HEK293 (cell line): ENCODE results near the gene ALG8.

ENCODE experiments used
- CTCF ChIA-PET: fragments of 350-600 bp; formaldehyde crosslinking; extraction: SDS; loops from one replicate; lab custom pipeline; 2021; ENCODE audit warnings: antibody characterized with exemption; lab: Yijun Ruan, JAX
- POLR2A ChIA-PET: fragments of 300-600 bp; formaldehyde crosslinking; extraction: SDS; loops from one replicate; lab custom pipeline; 2020; ENCODE audit warnings: antibody characterized with exemption, inconsistent platforms; lab: Yijun Ruan, JAX
- H3K27ac ChIP-seq: fragments of 200-500 bp; sonication (Bioruptor generic); 2 replicates; pipeline ENCODE4 v1.5.1; 2014; ENCODE audit warnings: low read depth, low read length, control low read depth, inconsistent platforms; ENCODE audit errors: extremely low read depth
- H3K36me3 ChIP-seq, 2 experiments: fragments of 200-500 bp in 1 of 2; sonication (Bioruptor generic) in 1 of 2; 1 replicate in 1 of 2; 2 replicates in 1 of 2; pipeline ENCODE4 v1.5.1; 2014 to 2017; ENCODE audit warnings: inconsistent platforms in 2 of 2, low read length in 2 of 2; ENCODE audit not compliant: control insufficient read depth in 2 of 2, insufficient read depth in 1 of 2
- H3K4me1 ChIP-seq: fragments of 200-500 bp; sonication (Bioruptor generic); 2 replicates; pipeline ENCODE4 v1.5.1; 2014; ENCODE audit warnings: mild to moderate bottlenecking, low read length, inconsistent platforms; ENCODE audit not compliant: control insufficient read depth, insufficient read depth
- H3K4me3 ChIP-seq: 2 replicates; pipeline ENCODE4 v1.5.1; 2011; ENCODE audit warnings: low read depth, mild to moderate bottlenecking, control low read depth, low read length, moderate library complexity
- H3K9me3 ChIP-seq: fragments of 200-500 bp; sonication (Bioruptor generic); 2 replicates; pipeline ENCODE4 v1.5.1; 2014; ENCODE audit warnings: low read depth, low read length, inconsistent platforms; ENCODE audit not compliant: control insufficient read depth, insufficient read depth
- IKZF3 ChIP-seq: fragments of 450-650 bp; IDR thresholded peaks from 2 replicates; pipeline ENCODE4 v1.5.0; 2018; ENCODE audit warnings: missing biosample characterization, mild to moderate bottlenecking, missing genetic modification characterization, moderate library complexity
- KLF16 ChIP-seq: fragments of 450-650 bp; formaldehyde crosslinking; IDR thresholded peaks from 2 replicates; pipeline ENCODE4 v1.5.1; 2017; ENCODE audit warnings: missing biosample characterization, missing genetic modification characterization
- KLF7 ChIP-seq: fragments of 450-650 bp; formaldehyde crosslinking; IDR thresholded peaks from 2 replicates; pipeline ENCODE4 v1.5.1; 2016; ENCODE audit warnings: missing biosample characterization, missing genetic modification characterization, borderline replicate concordance
- RBAK ChIP-seq: fragments of 450-650 bp; formaldehyde crosslinking; IDR thresholded peaks from 2 replicates; pipeline ENCODE4 v1.5.1; 2016; ENCODE audit warnings: missing biosample characterization, missing genetic modification characterization
- SP3 ChIP-seq: fragments of 450-650 bp; formaldehyde crosslinking; IDR thresholded peaks from 2 replicates; pipeline ENCODE4 v1.5.1; 2016; ENCODE audit warnings: missing biosample characterization, missing genetic modification characterization
- ZFP3 ChIP-seq: fragments of 450-650 bp; formaldehyde crosslinking; IDR thresholded peaks from 2 replicates; pipeline ENCODE4 v1.5.1; 2016; ENCODE audit warnings: low read depth, missing biosample characterization, missing genetic modification characterization
- ZNF121 ChIP-seq: fragments of 450-650 bp; formaldehyde crosslinking; IDR thresholded peaks from 2 replicates; pipeline ENCODE4 v1.5.1; 2016; ENCODE audit warnings: missing biosample characterization, missing genetic modification characterization
- ZNF157 ChIP-seq: fragments of 450-650 bp; formaldehyde crosslinking; IDR thresholded peaks from 2 replicates; pipeline ENCODE4 v1.5.1; 2016; ENCODE audit warnings: missing biosample characterization, missing genetic modification characterization
- ZNF202 ChIP-seq: fragments of 450-650 bp; formaldehyde crosslinking; IDR thresholded peaks from 2 replicates; pipeline ENCODE4 v1.5.1; 2016; ENCODE audit warnings: missing biosample characterization, missing genetic modification characterization, borderline replicate concordance
- ZNF266 ChIP-seq: fragments of 450-650 bp; formaldehyde crosslinking; IDR thresholded peaks from 2 replicates; pipeline ENCODE4 v1.5.1; 2016; ENCODE audit warnings: missing biosample characterization, missing genetic modification characterization, low read depth
- ZNF324 ChIP-seq: fragments of 450-650 bp; formaldehyde crosslinking; IDR thresholded peaks from 2 replicates; pipeline ENCODE4 v1.5.1; 2016; ENCODE audit warnings: missing biosample characterization, missing genetic modification characterization
- ZNF350 ChIP-seq: fragments of 450-650 bp; formaldehyde crosslinking; IDR thresholded peaks from 2 replicates; pipeline ENCODE4 v1.5.0; 2017; ENCODE audit warnings: missing biosample characterization, mild to moderate bottlenecking, missing genetic modification characterization
- ZNF514 ChIP-seq: fragments of 450-650 bp; formaldehyde crosslinking; IDR thresholded peaks from 2 replicates; pipeline ENCODE4 v1.5.1; 2016; ENCODE audit warnings: missing biosample characterization, missing genetic modification characterization
- ZNF626 ChIP-seq: fragments of 450-650 bp; sonication (Bioruptor Pico); formaldehyde crosslinking; IDR thresholded peaks from 2 replicates; pipeline ENCODE4 v1.5.1; 2018; ENCODE audit warnings: missing biosample characterization, missing genetic modification characterization, inconsistent platforms
- ZNF654 ChIP-seq: fragments of 450-650 bp; formaldehyde crosslinking; IDR thresholded peaks from 2 replicates; pipeline ENCODE4 v1.5.1; 2016; ENCODE audit warnings: low read depth, missing biosample characterization, missing genetic modification characterization
- TF ChIP-seq, protein P1 (sequence below): fragments of 450-650 bp; formaldehyde crosslinking; IDR thresholded peaks from 2 replicates; pipeline ENCODE4 v1.5.1; 2016; ENCODE audit warnings: missing biosample characterization, missing genetic modification characterization
- TF ChIP-seq, protein P2 (sequence below): fragments of 450-650 bp; formaldehyde crosslinking; IDR thresholded peaks from 2 replicates; pipeline ENCODE4 v1.5.1; 2016; ENCODE audit warnings: missing biosample characterization, missing genetic modification characterization
- TF ChIP-seq, protein P3 (sequence below): fragments of 450-650 bp; formaldehyde crosslinking; IDR thresholded peaks from 2 replicates; pipeline ENCODE4 v1.5.1; 2016; ENCODE audit warnings: missing biosample characterization, missing genetic modification characterization
- TF ChIP-seq, protein P4 (sequence below): fragments of 450-650 bp; formaldehyde crosslinking; IDR thresholded peaks from 2 replicates; pipeline ENCODE4 v1.5.1; 2016; ENCODE audit warnings: missing biosample characterization, missing genetic modification characterization, low read depth

The ALG8 gene

DNA sequence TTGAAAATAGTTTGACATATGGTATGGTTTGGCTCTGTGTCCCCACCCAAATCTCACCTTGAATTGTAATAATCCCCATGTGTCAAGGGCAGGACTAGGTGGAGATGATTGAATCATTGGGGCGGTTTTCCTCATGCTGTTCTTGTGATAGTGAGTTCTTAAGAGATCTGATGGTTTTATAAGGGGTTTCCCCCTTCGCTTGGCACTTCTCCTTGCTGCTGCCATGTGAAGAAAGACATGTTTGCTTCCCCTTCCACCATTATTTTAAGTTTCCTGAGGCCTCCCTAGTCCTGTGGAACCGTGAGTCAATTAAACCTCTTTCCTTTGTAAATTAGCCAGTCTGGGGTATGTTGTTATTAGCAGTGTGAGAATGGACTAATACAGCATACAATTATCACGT, 41.3 kb upstream of the ALG8 start:
- no peaks in the 10 kb centered on the region for H3K4me1 ChIP-seq
- no peaks in the 10 kb centered on the region for H3K9me3 ChIP-seq
- POLR2A ChIA-PET = no interaction called here
- no peak overlapping the region for H3K4me3 ChIP-seq
- CTCF ChIA-PET = no interaction called here
- H3K36me3 ChIP-seq = no peaks in the 10 kb centered on the region
- H3K27ac ChIP-seq = no peak overlapping the region
- TF ChIP-seq ZNF626 (tag by site-specific recombination) (no peak), ZFP3 (tag by site-specific recombination) (no peak), ZNF157 (tag by site-specific recombination) (no peak), ZNF121 (tag by site-specific recombination) (no peak), ZNF202 (tag by site-specific recombination) (no peak), ZNF654 (tag by site-specific recombination) (no peak), ZNF266 (no peak), KLF16 (tag by site-specific recombination) (no peak), SP3 (tag by site-specific recombination) (no peak), ZNF324 (tag by site-specific recombination) (no peak), RBAK (tag by site-specific recombination) (no peak), ZNF514 (tag by site-specific recombination) (no peak)
- TF ChIP-seq, protein P1, sequence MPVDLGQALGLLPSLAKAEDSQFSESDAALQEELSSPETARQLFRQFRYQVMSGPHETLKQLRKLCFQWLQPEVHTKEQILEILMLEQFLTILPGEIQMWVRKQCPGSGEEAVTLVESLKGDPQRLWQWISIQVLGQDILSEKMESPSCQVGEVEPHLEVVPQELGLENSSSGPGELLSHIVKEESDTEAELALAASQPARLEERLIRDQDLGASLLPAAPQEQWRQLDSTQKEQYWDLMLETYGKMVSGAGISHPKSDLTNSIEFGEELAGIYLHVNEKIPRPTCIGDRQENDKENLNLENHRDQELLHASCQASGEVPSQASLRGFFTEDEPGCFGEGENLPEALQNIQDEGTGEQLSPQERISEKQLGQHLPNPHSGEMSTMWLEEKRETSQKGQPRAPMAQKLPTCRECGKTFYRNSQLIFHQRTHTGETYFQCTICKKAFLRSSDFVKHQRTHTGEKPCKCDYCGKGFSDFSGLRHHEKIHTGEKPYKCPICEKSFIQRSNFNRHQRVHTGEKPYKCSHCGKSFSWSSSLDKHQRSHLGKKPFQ (tag by site-specific recombination) = no peak
- TF ChIP-seq, protein P2, sequence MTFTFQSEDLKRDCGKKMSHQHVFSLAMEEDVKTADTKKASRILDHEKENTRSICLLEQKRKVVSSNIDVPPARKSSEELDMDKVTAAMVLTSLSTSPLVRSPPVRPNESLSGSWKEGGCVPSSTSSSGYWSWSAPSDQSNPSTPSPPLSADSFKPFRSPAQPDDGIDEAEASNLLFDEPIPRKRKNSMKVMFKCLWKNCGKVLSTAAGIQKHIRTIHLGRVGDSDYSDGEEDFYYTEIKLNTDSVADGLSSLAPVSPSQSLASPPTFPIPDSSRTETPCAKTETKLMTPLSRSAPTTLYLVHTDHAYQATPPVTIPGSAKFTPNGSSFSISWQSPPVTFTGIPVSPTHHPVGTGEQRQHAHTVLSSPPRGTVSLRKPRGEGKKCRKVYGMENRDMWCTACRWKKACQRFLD (tag by site-specific recombination) = no peak
- TF ChIP-seq, protein P3, sequence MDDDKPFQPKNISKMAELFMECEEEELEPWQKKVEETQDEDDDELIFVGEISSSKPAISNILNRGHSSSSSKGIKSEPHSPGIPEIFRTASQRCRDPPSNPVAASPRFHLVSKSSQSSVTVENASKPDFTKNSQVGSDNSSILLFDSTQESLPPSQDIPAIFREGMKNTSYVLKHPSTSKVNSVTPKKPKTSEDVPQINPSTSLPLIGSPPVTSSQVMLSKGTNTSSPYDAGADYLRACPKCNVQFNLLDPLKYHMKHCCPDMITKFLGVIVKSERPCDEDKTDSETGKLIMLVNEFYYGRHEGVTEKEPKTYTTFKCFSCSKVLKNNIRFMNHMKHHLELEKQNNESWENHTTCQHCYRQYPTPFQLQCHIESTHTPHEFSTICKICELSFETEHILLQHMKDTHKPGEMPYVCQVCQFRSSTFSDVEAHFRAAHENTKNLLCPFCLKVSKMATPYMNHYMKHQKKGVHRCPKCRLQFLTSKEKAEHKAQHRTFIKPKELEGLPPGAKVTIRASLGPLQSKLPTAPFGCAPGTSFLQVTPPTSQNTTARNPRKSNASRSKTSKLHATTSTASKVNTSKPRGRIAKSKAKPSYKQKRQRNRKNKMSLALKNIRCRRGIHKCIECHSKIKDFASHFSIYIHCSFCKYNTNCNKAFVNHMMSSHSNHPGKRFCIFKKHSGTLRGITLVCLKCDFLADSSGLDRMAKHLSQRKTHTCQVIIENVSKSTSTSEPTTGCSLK (tag by site-specific recombination) = no peak

DNA sequence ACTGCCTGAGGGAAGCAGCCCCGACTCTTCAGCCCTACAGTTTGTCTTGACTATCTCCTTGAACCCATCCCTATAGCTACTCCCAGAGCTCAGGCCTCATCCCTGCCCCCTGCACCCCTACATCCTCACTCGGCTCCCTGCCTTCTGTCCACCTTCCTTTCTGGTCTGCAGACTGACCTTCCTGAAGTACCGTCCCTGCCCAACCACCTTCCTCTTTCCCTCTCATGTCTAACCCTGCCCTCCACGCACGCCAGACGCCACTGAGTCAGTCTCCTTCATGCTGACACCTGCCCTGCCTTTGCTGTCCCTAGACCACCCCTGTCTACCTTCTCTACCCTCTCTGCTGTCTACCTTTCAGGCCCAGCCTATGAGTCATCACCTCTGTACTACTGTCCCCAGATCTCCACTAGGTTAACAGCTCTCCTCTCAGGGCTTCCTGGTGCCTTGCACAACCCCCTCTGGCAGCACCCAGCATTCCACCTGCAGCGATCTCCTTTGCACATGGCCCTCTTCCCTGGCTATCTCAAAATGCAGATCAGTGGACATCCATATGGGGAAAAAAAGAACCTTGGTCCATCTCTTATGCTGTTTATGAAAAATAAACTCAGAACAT, 40.1 kb upstream of the ALG8 start:
- ChIA-PET POLR2A (no interaction called here), CTCF (interaction anchor here (0.6 kb wide), 1 partner anchor 122 kb away, joined by 3 read pairs; no protein-coding TSS in a partner anchor)
- H3K36me3 ChIP-seq = no peaks in the 10 kb centered on the region
- H3K4me1 ChIP-seq = no peaks in the 10 kb centered on the region
- no peaks in the 10 kb centered on the region for H3K9me3 ChIP-seq
- TF ChIP-seq KLF7 (no peak), IKZF3 (tag by site-specific recombination) (no peak), ZNF350 (no peak)
- TF ChIP-seq, protein P4, sequence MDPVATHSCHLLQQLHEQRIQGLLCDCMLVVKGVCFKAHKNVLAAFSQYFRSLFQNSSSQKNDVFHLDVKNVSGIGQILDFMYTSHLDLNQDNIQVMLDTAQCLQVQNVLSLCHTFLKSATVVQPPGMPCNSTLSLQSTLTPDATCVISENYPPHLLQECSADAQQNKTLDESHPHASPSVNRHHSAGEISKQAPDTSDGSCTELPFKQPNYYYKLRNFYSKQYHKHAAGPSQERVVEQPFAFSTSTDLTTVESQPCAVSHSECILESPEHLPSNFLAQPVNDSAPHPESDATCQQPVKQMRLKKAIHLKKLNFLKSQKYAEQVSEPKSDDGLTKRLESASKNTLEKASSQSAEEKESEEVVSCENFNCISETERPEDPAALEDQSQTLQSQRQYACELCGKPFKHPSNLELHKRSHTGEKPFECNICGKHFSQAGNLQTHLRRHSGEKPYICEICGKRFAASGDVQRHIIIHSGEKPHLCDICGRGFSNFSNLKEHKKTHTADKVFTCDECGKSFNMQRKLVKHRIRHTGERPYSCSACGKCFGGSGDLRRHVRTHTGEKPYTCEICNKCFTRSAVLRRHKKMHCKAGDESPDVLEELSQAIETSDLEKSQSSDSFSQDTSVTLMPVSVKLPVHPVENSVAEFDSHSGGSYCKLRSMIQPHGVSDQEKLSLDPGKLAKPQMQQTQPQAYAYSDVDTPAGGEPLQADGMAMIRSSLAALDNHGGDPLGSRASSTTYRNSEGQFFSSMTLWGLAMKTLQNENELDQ (tag by site-specific recombination) = no peak
- no peak overlapping the region for H3K27ac ChIP-seq
- no peak overlapping the region for H3K4me3 ChIP-seq
